HepG2 (cell line): ENCODE results near the gene SYTL2. TPM values are rescaled to one million over a fixed set of nuclear protein-coding genes. Genes with fewer than 3 reads are reported as not detected.

ENCODE experiments used
- ATAC-seq: fragments of 200-7000 bp; cut with Tn5 transposase; 3 replicates; pipeline ENCODE4 v1.9.1; 2020; ENCODE audit warnings: mild to moderate bottlenecking, moderate library complexity
- BruUV-seq: library from RNA; stranded (reverse); fragments of 400-500 nt; replicated peaks from 2 replicates; lab custom pipeline; 2021; lab: Mats Ljungman, UMichigan
- CTCF ChIA-PET: fragments of 300-600 bp; formaldehyde crosslinking; extraction: SDS; loops from one replicate; lab custom pipeline; 2021; ENCODE audit warnings: low total read pairs, inconsistent platforms, low intra/inter-chr PET ratio; lab: Yijun Ruan, JAX
- POLR2A ChIA-PET: fragments of 350-600 bp; sonication (Branson Sonifier 250); formaldehyde crosslinking; loops from one replicate; lab custom pipeline; 2020; ENCODE audit warnings: antibody characterized with exemption, inconsistent platforms; lab: Yijun Ruan, JAX
- DNase-seq: peaks from one replicate; pipeline ENCODE4 v3.0.0-alpha.2; 2015; ENCODE audit warnings: low spot score
- FAIRE-seq: peaks from 3 replicates; lab custom pipeline; 2011; peaks lifted over from hg19 to GRCh38; lab: Jason Lieb, UNC
- H2AFZ ChIP-seq: one replicate; pipeline ENCODE4 v1.6.1; 2011; ENCODE audit warnings: low read length, inconsistent platforms
- H3K27ac ChIP-seq: fragments of 300-600 bp; 3 replicates; pipeline ENCODE4 v1.8.0; 2011; ENCODE audit warnings: mixed run types, mild to moderate bottlenecking, mixed read lengths, low read length, inconsistent platforms; ENCODE audit not compliant: insufficient read depth; ENCODE audit errors: extremely low read length
- H3K27me3 ChIP-seq, 2 experiments: fragments of 200-600 bp in 1 of 2; 2 replicates in 1 of 2; 3 replicates in 1 of 2; pipeline versions ENCODE4 v1.6.0 to v1.8.0; 2011; ENCODE audit warnings: low read length in 2 of 2, mild to moderate bottlenecking in 2 of 2, moderate library complexity in 2 of 2, inconsistent platforms in 1 of 2; ENCODE audit not compliant: insufficient read depth in 2 of 2, control insufficient read depth in 1 of 2
- H3K36me3 ChIP-seq, 2 experiments: fragments of 200-600 bp in 1 of 2; replicated peaks in 1 of 2; 2 replicates in 1 of 2; 3 replicates in 1 of 2; pipeline versions ENCODE4 v1.5.1 to v1.8.0; 2011; ENCODE audit warnings: low read length in 2 of 2, inconsistent platforms in 1 of 2; ENCODE audit not compliant: insufficient read depth in 2 of 2, control insufficient read depth in 1 of 2
- H3K4me1 ChIP-seq: 2 replicates; pipeline ENCODE4 v1.5.1; 2012; ENCODE audit warnings: low read length, inconsistent platforms; ENCODE audit not compliant: insufficient read depth
- H3K4me2 ChIP-seq: 2 replicates; pipeline ENCODE4 v1.6.0; 2011; ENCODE audit warnings: low read depth, low read length, inconsistent platforms
- H3K4me3 ChIP-seq, 3 experiments: fragments of 200-600 bp in 1 of 3; sonication (generic), shearing (Covaris generic) in 1 of 3; replicated peaks in 1 of 3; 2 replicates each; pipeline ENCODE4 v1.5.1; 2011 to 2016; ENCODE audit warnings: low read length in 3 of 3, inconsistent platforms in 2 of 3, low read depth in 2 of 3, mild to moderate bottlenecking in 2 of 3, control low read depth in 1 of 3, mixed read lengths in 1 of 3; ENCODE audit not compliant: insufficient read depth in 1 of 3
- H3K79me2 ChIP-seq: one replicate; pipeline ENCODE4 v1.6.1; 2011; ENCODE audit warnings: low read length, inconsistent platforms; ENCODE audit not compliant: insufficient read depth
- H3K9ac ChIP-seq: 2 replicates; pipeline ENCODE4 v1.6.0; 2011; ENCODE audit warnings: mild to moderate bottlenecking, low read depth, low read length, inconsistent platforms; ENCODE audit not compliant: insufficient read depth
- H3K9me3 ChIP-seq: 2 replicates; pipeline ENCODE4 v1.5.1; 2012; ENCODE audit warnings: mild to moderate bottlenecking, low read length
- H4K20me1 ChIP-seq: 2 replicates; pipeline ENCODE4 v1.6.0; 2011; ENCODE audit warnings: inconsistent platforms, mild to moderate bottlenecking, low read length, moderate library complexity; ENCODE audit not compliant: insufficient read depth
- CEBPB ChIP-seq: IDR thresholded peaks from 2 replicates; pipeline ENCODE4 v1.6.1; 2011; ENCODE audit warnings: low read depth, low read length, improper control_type of control experiment, borderline replicate concordance
- CEBPG ChIP-seq: IDR thresholded peaks from 2 replicates; pipeline ENCODE4 v1.6.1; 2016
- FOXA1 ChIP-seq, 2 experiments: fragments of 450-650 bp in 1 of 2; sonication (generic) in 1 of 2; formaldehyde crosslinking in 1 of 2; IDR thresholded peaks; 2 replicates each; pipeline versions ENCODE4 v1.4.0 to v1.6.1; 2016 to 2020; ENCODE audit warnings: missing genetic modification reagents in 1 of 2
- MIXL1 ChIP-seq: IDR thresholded peaks from 2 replicates; pipeline ENCODE4 v1.6.1; 2016
- SIN3A ChIP-seq: IDR thresholded peaks from 2 replicates; pipeline ENCODE4 v1.6.1; 2011; ENCODE audit warnings: low read depth, mild to moderate bottlenecking, control low read depth, low read length, borderline replicate concordance
- SOX6 ChIP-seq, 2 experiments: fragments of 450-650 bp in 1 of 2; sonication (generic) in 1 of 2; formaldehyde crosslinking in 1 of 2; IDR thresholded peaks; 2 replicates each; pipeline versions ENCODE4 v1.4.0 to v1.6.1; 2017 to 2020; ENCODE audit warnings: antibody characterized with exemption in 1 of 2, mild to moderate bottlenecking in 1 of 2, missing genetic modification reagents in 1 of 2
- TBX3 ChIP-seq: fragments of 450-650 bp; IDR thresholded peaks from 2 replicates; pipeline ENCODE4 v1.6.1; 2017; ENCODE audit warnings: antibody characterized with exemption, mild to moderate bottlenecking, inconsistent platforms, borderline replicate concordance
- ZNF382 ChIP-seq: sonication (generic); formaldehyde crosslinking; IDR thresholded peaks from 2 replicates; pipeline ENCODE4 v1.5.0; 2020; ENCODE audit warnings: missing genetic modification reagents, mild to moderate bottlenecking, borderline replicate concordance
- ZNF431 ChIP-seq: sonication (generic); formaldehyde crosslinking; IDR thresholded peaks from 2 replicates; pipeline ENCODE4 v1.9.0; 2022; ENCODE audit warnings: missing genetic modification reagents, low read depth, mild to moderate bottlenecking, borderline replicate concordance
- WGBS: methylation state at CpG from one replicate; pipeline ENCODE4 v1.1.6; 2017; ENCODE audit warnings: low lambda C conversion rate; 5-methylcytosine and 5-hydroxymethylcytosine counted together
- in situ Hi-C: cut with HindIII; loops from 2 replicates; pipeline ENCODE4 v1.10.0; 2017; ENCODE audit warnings: low pct_unique_long_range_greater_than_20kb; ENCODE audit not compliant: extremely low pct_ligation_motif_present
- intact Hi-C: fragments of 100-400 bp; cut with micrococcal nuclease; formaldehyde crosslinking; loops from one replicate; pipeline ENCODE4 v1.10.0; 2022; ENCODE audit not compliant: unreplicated experiment
- polyA plus RNA-seq, 8 experiments: library from polyadenylated mRNA; depleted of rRNA in 3 of 8; stranded (reverse) in 7 of 8; unstranded in 1 of 8; fragments of >200 nt; fragmentation: Illumina TruSeq in 4 of 8; extraction: Trizol in 4 of 8; gene quantifications; 2 replicates each; pipeline versions ENCODE4 v1.2.1 to v1.2.3, GENCODE V29; 2011 to 2016; ENCODE audit warnings: low read depth in 4 of 8, missing spikeins in 1 of 8, mixed read lengths in 1 of 8; ENCODE audit not compliant: insufficient read depth in 1 of 8
- total RNA-seq, 5 experiments: library from RNA; depleted of rRNA; stranded (reverse); fragments of >200 nt; fragmentation: Illumina TruSeq; extraction: Trizol; gene quantifications; 2 replicates each; pipeline ENCODE4 v1.2.3, GENCODE V29; 2016; ENCODE audit warnings: low read depth in 1 of 5
- TF ChIP-seq, protein P1 (sequence below): sonication (generic); formaldehyde crosslinking; IDR thresholded peaks from 2 replicates; pipeline ENCODE4 v1.4.0; 2020; ENCODE audit warnings: missing genetic modification reagents

SYTL2 gene
- total and polyA plus RNA-seq, 2 of the 13 experiments (the other 11 are each of a cell fraction or from before 2014, with no cell fraction given): 0.77 to 0.90 TPM

DNA sequence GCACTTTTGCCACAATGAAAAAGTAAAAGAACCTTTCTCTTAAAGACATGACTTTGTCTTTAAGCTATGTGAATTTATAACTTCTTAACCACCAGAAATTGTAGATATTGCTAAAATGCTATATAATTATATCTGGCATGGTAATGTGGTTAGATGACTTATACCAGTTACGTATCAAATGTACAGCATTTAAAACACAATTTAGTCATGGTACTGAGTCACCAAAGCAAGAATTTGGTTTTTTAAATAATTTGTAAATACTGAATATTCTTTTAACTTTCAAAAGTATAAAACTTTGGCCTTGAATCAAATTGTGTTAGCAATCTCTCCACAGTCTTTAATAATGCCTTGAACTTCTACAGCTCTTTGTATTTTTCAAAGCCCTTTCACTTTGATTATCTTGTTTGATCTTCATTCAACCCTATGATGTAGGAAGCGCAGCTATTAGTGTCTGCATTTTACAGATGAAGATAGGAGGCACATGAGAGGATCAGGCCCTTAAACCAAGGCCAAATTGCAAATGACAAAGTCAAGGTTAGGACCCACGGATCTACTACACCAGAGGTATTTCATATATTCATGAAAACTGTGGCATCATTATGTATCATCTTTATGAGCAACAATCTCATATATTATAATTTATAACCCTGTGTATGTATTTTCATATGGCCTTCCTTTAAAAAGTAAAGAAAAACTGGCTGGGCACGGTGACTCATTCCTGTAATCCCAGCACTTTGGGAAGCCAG lies 4.4 kb upstream of the SYTL2 start:
- no peak overlapping the region for H3K27ac ChIP-seq
- WGBS: 28% methylated on average over 4 of the region's 4 CpGs
- H3K9me3 ChIP-seq: no peaks in the 10 kb centered on the region
- peaks cover 0 to 11% of the 10 kb centered on the region in 2 experiments; a peak in 2 of 5 replicates for H3K27me3 ChIP-seq
- H3K36me3 ChIP-seq: no peaks in the 10 kb centered on the region
- no TSS peak for BruUV-seq
- ChIA-PET POLR2A (no interaction called here), CTCF (no interaction called here)
- no peak overlapping the region for H3K9ac ChIP-seq
- H3K4me1 ChIP-seq: peaks cover 5% of the 10 kb centered on the region
- H3K79me2 ChIP-seq: no peaks in the 10 kb centered on the region
- FAIRE-seq (no peak), ATAC-seq (no peak), DNase-seq (no peak)
- H3K4me3 ChIP-seq: no peak overlapping the region
- H4K20me1 ChIP-seq: no peaks in the 10 kb centered on the region
- TF ChIP-seq ZNF382 (CRISPR knock-in tag) (no peak), FOXA1 (IDR thresholded peaks at IDR 0.05) (no peak), FOXA1 (CRISPR knock-in tag; IDR thresholded peaks at IDR 0.05) (no peak), SIN3A (no peak)
- intact Hi-C loops (no loop called here), in situ Hi-C loops (no loop called here)
- H2AFZ ChIP-seq: no peak overlapping the region
- no peak overlapping the region for H3K4me2 ChIP-seq

DNA sequence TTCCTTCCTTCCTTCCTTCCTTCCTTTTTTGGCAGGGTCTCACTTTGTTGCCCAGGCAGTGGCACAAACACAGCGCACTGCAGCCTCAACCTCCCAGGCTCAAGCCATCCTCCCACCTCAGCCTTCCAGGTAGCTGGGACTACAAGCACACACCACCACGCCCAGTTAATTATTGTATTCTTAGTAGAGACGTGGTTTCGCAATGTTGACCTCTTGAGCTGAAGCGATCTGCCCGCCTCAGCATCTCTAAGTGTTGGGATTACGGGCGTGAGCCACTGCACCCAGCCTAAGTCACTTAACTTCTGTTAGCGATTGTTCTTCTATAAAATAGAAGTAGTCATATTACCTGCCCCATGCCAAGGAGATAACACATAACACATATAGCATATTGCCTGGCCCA lies 2.8 kb upstream of the SYTL2 start:
- Histone ChIP-seq H3K79me2 (no peaks in the 10 kb centered on the region), H3K27me3 (peaks cover 0 to 25% of the 10 kb centered on the region in 2 experiments; a peak in 2 of 5 replicates), H4K20me1 (no peaks in the 10 kb centered on the region), H3K4me3 (no peak overlapping the region), H2AFZ (no peak overlapping the region), H3K9me3 (no peaks in the 10 kb centered on the region), H3K27ac (no peak overlapping the region), H3K9ac (no peak overlapping the region), H3K36me3 (no peaks in the 10 kb centered on the region), H3K4me2 (no peak overlapping the region), H3K4me1 (peaks cover 10% of the 10 kb centered on the region)
- in situ Hi-C loops (no loop called here), intact Hi-C loops (no loop called here)
- ChIA-PET POLR2A (no interaction called here), CTCF (no interaction called here)
- TF ChIP-seq ZNF431 (CRISPR knock-in tag): no peak
- TF ChIP-seq TBX3: no peak
- peak; percentile 76 for TF ChIP-seq CEBPB
- TF ChIP-seq CEBPG (CRISPR knock-in tag): peak; percentile 50
- TF ChIP-seq, protein P1, sequence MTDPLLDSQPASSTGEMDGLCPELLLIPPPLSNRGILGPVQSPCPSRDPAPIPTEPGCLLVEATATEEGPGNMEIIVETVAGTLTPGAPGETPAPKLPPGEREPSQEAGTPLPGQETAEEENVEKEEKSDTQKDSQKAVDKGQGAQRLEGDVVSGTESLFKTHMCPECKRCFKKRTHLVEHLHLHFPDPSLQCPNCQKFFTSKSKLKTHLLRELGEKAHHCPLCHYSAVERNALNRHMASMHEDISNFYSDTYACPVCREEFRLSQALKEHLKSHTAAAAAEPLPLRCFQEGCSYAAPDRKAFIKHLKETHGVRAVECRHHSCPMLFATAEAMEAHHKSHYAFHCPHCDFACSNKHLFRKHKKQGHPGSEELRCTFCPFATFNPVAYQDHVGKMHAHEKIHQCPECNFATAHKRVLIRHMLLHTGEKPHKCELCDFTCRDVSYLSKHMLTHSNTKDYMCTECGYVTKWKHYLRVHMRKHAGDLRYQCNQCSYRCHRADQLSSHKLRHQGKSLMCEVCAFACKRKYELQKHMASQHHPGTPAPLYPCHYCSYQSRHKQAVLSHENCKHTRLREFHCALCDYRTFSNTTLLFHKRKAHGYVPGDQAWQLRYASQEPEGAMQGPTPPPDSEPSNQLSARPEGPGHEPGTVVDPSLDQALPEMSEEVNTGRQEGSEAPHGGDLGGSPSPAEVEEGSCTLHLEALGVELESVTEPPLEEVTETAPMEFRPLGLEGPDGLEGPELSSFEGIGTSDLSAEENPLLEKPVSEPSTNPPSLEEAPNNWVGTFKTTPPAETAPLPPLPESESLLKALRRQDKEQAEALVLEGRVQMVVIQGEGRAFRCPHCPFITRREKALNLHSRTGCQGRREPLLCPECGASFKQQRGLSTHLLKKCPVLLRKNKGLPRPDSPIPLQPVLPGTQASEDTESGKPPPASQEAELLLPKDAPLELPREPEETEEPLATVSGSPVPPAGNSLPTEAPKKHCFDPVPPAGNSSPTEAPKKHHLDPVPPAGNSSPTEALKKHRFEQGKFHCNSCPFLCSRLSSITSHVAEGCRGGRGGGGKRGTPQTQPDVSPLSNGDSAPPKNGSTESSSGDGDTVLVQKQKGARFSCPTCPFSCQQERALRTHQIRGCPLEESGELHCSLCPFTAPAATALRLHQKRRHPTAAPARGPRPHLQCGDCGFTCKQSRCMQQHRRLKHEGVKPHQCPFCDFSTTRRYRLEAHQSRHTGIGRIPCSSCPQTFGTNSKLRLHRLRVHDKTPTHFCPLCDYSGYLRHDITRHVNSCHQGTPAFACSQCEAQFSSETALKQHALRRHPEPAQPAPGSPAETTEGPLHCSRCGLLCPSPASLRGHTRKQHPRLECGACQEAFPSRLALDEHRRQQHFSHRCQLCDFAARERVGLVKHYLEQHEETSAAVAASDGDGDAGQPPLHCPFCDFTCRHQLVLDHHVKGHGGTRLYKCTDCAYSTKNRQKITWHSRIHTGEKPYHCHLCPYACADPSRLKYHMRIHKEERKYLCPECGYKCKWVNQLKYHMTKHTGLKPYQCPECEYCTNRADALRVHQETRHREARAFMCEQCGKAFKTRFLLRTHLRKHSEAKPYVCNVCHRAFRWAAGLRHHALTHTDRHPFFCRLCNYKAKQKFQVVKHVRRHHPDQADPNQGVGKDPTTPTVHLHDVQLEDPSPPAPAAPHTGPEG (CRISPR knock-in tag): no peak
- no peak for TF ChIP-seq SOX6 (IDR thresholded peaks at IDR 0.05)
- peak; percentile 34; the same call in 1 of the 2 replicates for TF ChIP-seq SOX6 (CRISPR knock-in tag; IDR thresholded peaks at IDR 0.05)
- TF ChIP-seq MIXL1 (CRISPR knock-in tag): no peak
- BruUV-seq: no TSS peak
- ATAC-seq (no peak), DNase-seq (peak; percentile 9), FAIRE-seq (no peak)
- WGBS: 10% methylated on average over 9 of the region's 9 CpGs
